Stimulated activated CD4-positive, alpha-beta T cell treated with anti-CD3 and anti-CD28 coated beads, Interleukin-15, amount 100 ng/mL, for 48 hours (primary cell): ENCODE results near the gene SYF2.

ENCODE experiments used
- DNase-seq, 2 donors: peaks; one replicate each; pipeline ENCODE4 v3.0.0-alpha.2; 2020; ENCODE audit warnings: low read depth in 2 of 2

SYF2 gene

GRCh38 chr1:25184001-25184762 is 48.1 kb downstream of the SYF2 start:
- no peak for DNase-seq

- DNase-seq = no peak
These were observed 48.9 kb downstream of the SYF2 start for GRCh38 chr1:25183126-25183980.

- DNase-seq = no peak
These were observed 49.7 kb downstream of the SYF2 start for GRCh38 chr1:25182629-25183028.

GRCh38 chr1:25180996-25181395 is 51.3 kb downstream of the SYF2 start:
- no peak for DNase-seq

- DNase-seq = no peak
These were observed 53.3 kb downstream of the SYF2 start for GRCh38 chr1:25178917-25179561.

GRCh38 chr1:25174730-25175612 is 57.3 kb downstream of the SYF2 start:
- DNase-seq = no peak

GRCh38 chr1:25174363-25174729 is 58.0 kb downstream of the SYF2 start:
- DNase-seq = no peak

GRCh38 chr1:25173809-25174340 is 58.4 kb downstream of the SYF2 start:
- DNase-seq = no peak
